GM10266 (cell line): ENCODE data around the gene KIF2C.

Experiments
- DNase-seq: peaks from one replicate; pipeline ENCODE4 v3.0.0; 2012; ENCODE audit errors: extremely low spot score
- CTCF ChIP-seq: IDR thresholded peaks from 2 replicates; pipeline ENCODE4 v1.5.1; 2012; ENCODE audit warnings: mild to moderate bottlenecking, low read depth; ENCODE audit not compliant: control insufficient read depth, insufficient read depth; ENCODE audit errors: missing control alignments

Gene KIF2C

GRCh38 chr1:44739307-44740178 lies at the start of gene KIF2C:
Gene KIF2C, plus strand, starts transcription at chr1:44739837. Its CDS starts 96 bp downstream, at chr1:44739933.
- no peak for TF ChIP-seq CTCF
- DNase-seq = peak; percentile 99

GRCh38 chr1:44693159-44693558 lies 46.5 kb upstream of the KIF2C start:
- DNase-seq = no peak
- no peak for TF ChIP-seq CTCF

- TF ChIP-seq CTCF = no peak
- no peak for DNase-seq
These were observed 45.7 kb upstream of the KIF2C start for GRCh38 chr1:44693900-44694299.

GRCh38 chr1:44694863-44695478 lies 44.7 kb upstream of the KIF2C start:
- DNase-seq = peak; percentile 58
- no peak for TF ChIP-seq CTCF

GRCh38 chr1:44695671-44696070 lies 44.0 kb upstream of the KIF2C start:
- DNase-seq = no peak
- no peak for TF ChIP-seq CTCF

- no peak for TF ChIP-seq CTCF
- no peak for DNase-seq
These were observed 43.5 kb upstream of the KIF2C start for GRCh38 chr1:44696101-44696500.
